H9 (cell line): ENCODE data around the gene DSTYK. TPM values are rescaled to one million over a fixed set of nuclear protein-coding genes. Genes with fewer than 3 reads are reported as not detected.

ENCODE experiments used
- DNase-seq: peaks from one replicate; pipeline ENCODE4 v3.0.0-alpha.2; 2017
- H2AFZ ChIP-seq: one replicate; pipeline ENCODE4 v1.6.1; 2013; ENCODE audit warnings: mild to moderate bottlenecking, low read length, control low read depth, moderate library complexity
- H2AK5ac ChIP-seq: 2 replicates; pipeline ENCODE4 v1.6.1; 2013; ENCODE audit warnings: low read length, control low read depth, mixed read lengths; ENCODE audit not compliant: insufficient read length
- H2BK120ac ChIP-seq: one replicate; pipeline ENCODE4 v1.6.1; 2013; ENCODE audit warnings: low read depth, mild to moderate bottlenecking, low read length, control low read depth, inconsistent platforms; ENCODE audit not compliant: poor library complexity, severe bottlenecking
- H2BK12ac ChIP-seq: 2 replicates; pipeline ENCODE4 v1.6.1; 2013; ENCODE audit warnings: low read length, control low read depth, mixed read lengths, low read depth; ENCODE audit not compliant: insufficient read length
- H2BK15ac ChIP-seq: 2 replicates; pipeline ENCODE4 v1.6.1; 2013; ENCODE audit warnings: low read depth, low read length, control low read depth
- H2BK20ac ChIP-seq: one replicate; pipeline ENCODE4 v1.6.1; 2013; ENCODE audit warnings: low read depth, mild to moderate bottlenecking, low read length, control low read depth, inconsistent platforms; ENCODE audit not compliant: poor library complexity, severe bottlenecking
- H2BK5ac ChIP-seq: 2 replicates; pipeline ENCODE4 v1.6.1; 2013; ENCODE audit warnings: low read length, control low read depth, mixed read lengths; ENCODE audit not compliant: insufficient read length
- H3K14ac ChIP-seq: 2 replicates; pipeline ENCODE4 v1.6.1; 2013; ENCODE audit warnings: low read length, control low read depth; ENCODE audit not compliant: insufficient read depth
- H3K18ac ChIP-seq: 2 replicates; pipeline ENCODE4 v1.6.1; 2013; ENCODE audit warnings: low read depth, mild to moderate bottlenecking, mixed read lengths, low read length, control low read depth; ENCODE audit not compliant: insufficient read length
- H3K23ac ChIP-seq: 2 replicates; pipeline ENCODE4 v1.6.1; 2013; ENCODE audit warnings: low read length, control low read depth, mixed read lengths, low read depth; ENCODE audit not compliant: insufficient read length
- H3K23me2 ChIP-seq: 2 replicates; pipeline ENCODE4 v1.6.1; 2013; ENCODE audit warnings: low read depth, mild to moderate bottlenecking, mixed read lengths, low read length, control low read depth; ENCODE audit not compliant: insufficient read length, poor library complexity, severe bottlenecking
- H3K27ac ChIP-seq: 2 replicates; pipeline ENCODE4 v1.5.1; 2013; ENCODE audit warnings: low read length, control low read depth, mixed read lengths, low read depth; ENCODE audit not compliant: insufficient read length
- H3K27me3 ChIP-seq: 2 replicates; pipeline ENCODE4 v1.6.1; 2013; ENCODE audit warnings: low read length, control low read depth, inconsistent platforms; ENCODE audit not compliant: insufficient read depth
- H3K4ac ChIP-seq: 2 replicates; pipeline ENCODE4 v1.6.1; 2013; ENCODE audit warnings: low read depth, mild to moderate bottlenecking, control low read depth, inconsistent platforms, low read length, moderate library complexity
- H3K4me1 ChIP-seq: 2 replicates; pipeline ENCODE4 v1.6.1; 2013; ENCODE audit warnings: low read length, control low read depth, inconsistent platforms; ENCODE audit not compliant: insufficient read depth
- H3K4me2 ChIP-seq: 2 replicates; pipeline ENCODE4 v1.6.1; 2013; ENCODE audit warnings: low read length, control low read depth, mixed read lengths; ENCODE audit not compliant: insufficient read length, insufficient read depth
- H3K56ac ChIP-seq: 2 replicates; pipeline ENCODE4 v1.6.1; 2013; ENCODE audit warnings: low read depth, mild to moderate bottlenecking, mixed read lengths, low read length, control low read depth; ENCODE audit not compliant: insufficient read length
- H3K79me1 ChIP-seq: 2 replicates; pipeline ENCODE4 v1.6.1; 2013; ENCODE audit warnings: low read depth, mild to moderate bottlenecking, moderate library complexity, low read length, control low read depth, inconsistent platforms; ENCODE audit not compliant: insufficient read depth, poor library complexity, severe bottlenecking
- H3K79me2 ChIP-seq: 2 replicates; pipeline ENCODE4 v1.6.1; 2013; ENCODE audit warnings: low read length, control low read depth, inconsistent platforms; ENCODE audit not compliant: insufficient read depth
- H3K9ac ChIP-seq: 2 replicates; pipeline ENCODE4 v1.6.1; 2013; ENCODE audit warnings: low read length, control low read depth, mixed read lengths; ENCODE audit not compliant: insufficient read length; ENCODE audit errors: extremely low read depth
- H3K9me3 ChIP-seq: one replicate; pipeline ENCODE4 v1.6.1; 2013; ENCODE audit warnings: low read depth, low read length, inconsistent platforms; ENCODE audit not compliant: control insufficient read depth
- H3T11ph ChIP-seq: one replicate; pipeline ENCODE4 v1.6.1; 2013; ENCODE audit warnings: mild to moderate bottlenecking, low read length, control low read depth, inconsistent platforms
- H4K20me1 ChIP-seq: one replicate; pipeline ENCODE4 v1.6.1; 2013; ENCODE audit not compliant: control insufficient read depth, insufficient read length, insufficient read depth
- H4K5ac ChIP-seq: 2 replicates; pipeline ENCODE4 v1.6.1; 2013; ENCODE audit warnings: low read depth, mild to moderate bottlenecking, mixed read lengths, low read length, control low read depth; ENCODE audit not compliant: insufficient read length
- H4K8ac ChIP-seq: replicated peaks from 2 replicates; pipeline ENCODE4 v1.6.1; 2013; ENCODE audit warnings: low read length, control low read depth, mixed read lengths, low read depth; ENCODE audit not compliant: insufficient read length
- H4K91ac ChIP-seq: 2 replicates; pipeline ENCODE4 v1.6.1; 2013; ENCODE audit warnings: low read depth, mild to moderate bottlenecking, moderate library complexity, mixed read lengths, low read length, control low read depth; ENCODE audit not compliant: insufficient read length
- H3K27ac Mint-ChIP-seq, 3 experiments: 2 replicates in 2 of 3; 3 replicates in 1 of 3; pipeline ENCODE4 v1.8.0; 2020 to 2021; ENCODE audit warnings: mixed read lengths in 3 of 3, mild to moderate bottlenecking in 1 of 3, moderate library complexity in 1 of 3
- H3K27me3 Mint-ChIP-seq: 2 replicates; pipeline ENCODE4 v1.8.0; 2021; ENCODE audit warnings: low read depth, mild to moderate bottlenecking, moderate library complexity, mixed read lengths
- H3K36me3 Mint-ChIP-seq, 3 experiments: 2 replicates in 2 of 3; 3 replicates in 1 of 3; pipeline ENCODE4 v1.8.0; 2020 to 2021; ENCODE audit warnings: low read depth in 3 of 3, mixed read lengths in 3 of 3; ENCODE audit not compliant: insufficient read depth in 1 of 3
- H3K4me1 Mint-ChIP-seq, 2 experiments: 2 replicates each; pipeline ENCODE4 v1.8.0; 2020; ENCODE audit warnings: mixed read lengths in 2 of 2
- H3K4me3 Mint-ChIP-seq, 2 experiments: 2 replicates in 1 of 2; 3 replicates in 1 of 2; pipeline ENCODE4 v1.8.0; 2020 to 2021; ENCODE audit warnings: mild to moderate bottlenecking in 2 of 2, mixed read lengths in 2 of 2, moderate library complexity in 1 of 2
- H3K9me3 Mint-ChIP-seq, 2 experiments: 2 replicates in 1 of 2; 3 replicates in 1 of 2; pipeline ENCODE4 v1.8.0; 2020; ENCODE audit warnings: mild to moderate bottlenecking in 2 of 2, mixed read lengths in 2 of 2, moderate library complexity in 1 of 2
- WGBS: extraction: QIAGEN DNeasy Blood & Tissue Kit; methylation state at CpG from one replicate; pipeline ENCODE4 v1.1.7; 2013; ENCODE audit warnings: missing lambda C conversion rate, low lambda C conversion rate, mixed read lengths; ENCODE audit not compliant: insufficient read length; ENCODE audit errors: extremely low coverage; 5-methylcytosine and 5-hydroxymethylcytosine counted together
- total RNA-seq: library from RNA; stranded (reverse); gene quantifications from 2 replicates; pipeline ENCODE4 v1.2.1, GENCODE V29; 2021
- TF ChIP-seq, protein P1 (sequence below): fragments of 200-600 bp; sonication (generic); conservative IDR thresholded peaks from 3 replicates; pipeline ENCODE4 v1.8.0; 2021; ENCODE audit warnings: antibody characterized with exemption, mild to moderate bottlenecking

Gene DSTYK
- total RNA-seq, 1 experiment from 2014 or later = 8.5 TPM

DNA sequence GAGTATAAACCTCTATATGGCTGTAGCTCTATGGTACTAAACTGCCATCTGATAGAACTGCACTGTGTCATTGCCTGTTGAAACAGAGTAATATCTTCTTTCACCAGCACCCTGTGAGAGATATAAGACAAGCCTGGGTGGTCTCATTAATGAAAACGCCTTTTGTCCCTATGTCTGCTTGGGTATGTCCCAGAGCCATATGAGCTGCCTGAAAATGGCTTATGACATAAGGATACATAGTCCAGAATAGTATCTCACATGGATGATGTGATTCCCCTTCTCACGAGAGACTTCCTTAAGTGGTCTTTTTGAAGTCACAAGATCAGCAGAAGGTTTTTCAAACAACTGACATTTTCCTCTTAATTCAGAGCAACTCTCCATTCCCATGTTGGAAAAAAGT lies 8.9 kb upstream of the DSTYK start:
- Histone ChIP-seq H2AFZ (no peak overlapping the region), H4K5ac (no peak overlapping the region), H4K91ac (no peak overlapping the region), H3T11ph (no peak overlapping the region), H3K4ac (no peak overlapping the region), H3K9ac (no peak overlapping the region), H2AK5ac (no peak overlapping the region), H3K4me2 (no peak overlapping the region), H3K56ac (no peak overlapping the region), H3K79me2 (no peaks in the 10 kb centered on the region), H2BK15ac (no peak overlapping the region), H2BK120ac (no peak overlapping the region), H3K14ac (no peak overlapping the region), H4K20me1 (no peaks in the 10 kb centered on the region), H2BK20ac (no peak overlapping the region), H3K23ac (no peak overlapping the region), H4K8ac (no peak overlapping the region), H3K27me3 (no peaks in the 10 kb centered on the region), H3K79me1 (no peaks in the 10 kb centered on the region), H3K23me2 (no peaks in the 10 kb centered on the region), H3K27ac (no peak overlapping the region), H2BK12ac (no peak overlapping the region), H2BK5ac (no peak overlapping the region), H3K9me3 (no peaks in the 10 kb centered on the region), H3K18ac (no peak overlapping the region), H3K4me1 (no peaks in the 10 kb centered on the region)
- TF ChIP-seq, protein P1, sequence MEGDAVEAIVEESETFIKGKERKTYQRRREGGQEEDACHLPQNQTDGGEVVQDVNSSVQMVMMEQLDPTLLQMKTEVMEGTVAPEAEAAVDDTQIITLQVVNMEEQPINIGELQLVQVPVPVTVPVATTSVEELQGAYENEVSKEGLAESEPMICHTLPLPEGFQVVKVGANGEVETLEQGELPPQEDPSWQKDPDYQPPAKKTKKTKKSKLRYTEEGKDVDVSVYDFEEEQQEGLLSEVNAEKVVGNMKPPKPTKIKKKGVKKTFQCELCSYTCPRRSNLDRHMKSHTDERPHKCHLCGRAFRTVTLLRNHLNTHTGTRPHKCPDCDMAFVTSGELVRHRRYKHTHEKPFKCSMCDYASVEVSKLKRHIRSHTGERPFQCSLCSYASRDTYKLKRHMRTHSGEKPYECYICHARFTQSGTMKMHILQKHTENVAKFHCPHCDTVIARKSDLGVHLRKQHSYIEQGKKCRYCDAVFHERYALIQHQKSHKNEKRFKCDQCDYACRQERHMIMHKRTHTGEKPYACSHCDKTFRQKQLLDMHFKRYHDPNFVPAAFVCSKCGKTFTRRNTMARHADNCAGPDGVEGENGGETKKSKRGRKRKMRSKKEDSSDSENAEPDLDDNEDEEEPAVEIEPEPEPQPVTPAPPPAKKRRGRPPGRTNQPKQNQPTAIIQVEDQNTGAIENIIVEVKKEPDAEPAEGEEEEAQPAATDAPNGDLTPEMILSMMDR = no peak
- DNase-seq = no peak
- Mint-ChIP-seq H3K4me1 (peaks cover 0 to 6% of the 10 kb centered on the region in 2 experiments; a peak in 2 of 4 replicates), H3K27ac (no peak overlapping the region), H3K9me3 (no peaks in the 10 kb centered on the region), H3K27me3 (no peaks in the 10 kb centered on the region), H3K4me3 (no peak overlapping the region), H3K36me3 (no peaks in the 10 kb centered on the region)
- WGBS = no CpG with 5 or more reads among the region's 2 CpGs
